NK-92 (cell line): ENCODE data around the gene ADAMTS6.
"Not testable (repeated sequence)": the region's sequence is repeated elsewhere in the genome, so short reads cannot be mapped to it uniquely, and the experiment has no call there.

Experiments used
- DNase-seq: peaks from one replicate; lab custom pipeline; 2025; ENCODE audit not compliant: unreplicated experiment; lab: John Stamatoyannopoulos, UW

Gene ADAMTS6

GRCh38 chr5:65203746-65204145, 278.0 kb downstream of the ADAMTS6 start:
- no peak for DNase-seq

GRCh38 chr5:65199993-65200675, 281.6 kb downstream of the ADAMTS6 start:
- DNase-seq, result no peak

GRCh38 chr5:65198456-65199120, 283.1 kb downstream of the ADAMTS6 start:
- no peak for DNase-seq

- no peak for DNase-seq
These were observed 283.9 kb downstream of the ADAMTS6 start for GRCh38 chr5:65197531-65198455.

GRCh38 chr5:65194871-65195270, 286.8 kb downstream of the ADAMTS6 start:
- DNase-seq, result no peak

GRCh38 chr5:65192331-65192730, 289.4 kb downstream of the ADAMTS6 start:
- DNase-seq, result no peak

GRCh38 chr5:65191554-65192135, 290.1 kb downstream of the ADAMTS6 start:
- no peak for DNase-seq

GRCh38 chr5:65190328-65191053, 291.2 kb downstream of the ADAMTS6 start:
- no peak for DNase-seq

GRCh38 chr5:65186646-65187227, 295.0 kb downstream of the ADAMTS6 start:
- no peak for DNase-seq

GRCh38 chr5:65185468-65185867, 296.3 kb downstream of the ADAMTS6 start:
- no peak for DNase-seq

- DNase-seq, result no peak
These were observed 296.9 kb downstream of the ADAMTS6 start for GRCh38 chr5:65184780-65185179.

GRCh38 chr5:65174231-65174630, 307.5 kb downstream of the ADAMTS6 start:
- DNase-seq, result not testable (repeated sequence)

GRCh38 chr5:65173130-65173525, 308.6 kb downstream of the ADAMTS6 start:
- no peak for DNase-seq

- no peak for DNase-seq
These were observed 309.1 kb downstream of the ADAMTS6 start for GRCh38 chr5:65172486-65173129.

GRCh38 chr5:65171645-65172044, 310.1 kb downstream of the ADAMTS6 start:
- DNase-seq, result no peak

- DNase-seq, result no peak
These were observed 318.0 kb downstream of the ADAMTS6 start for GRCh38 chr5:65163698-65164097.

- no peak for DNase-seq
These were observed 320.1 kb downstream of the ADAMTS6 start for GRCh38 chr5:65161655-65162054.

- DNase-seq, result no peak
These were observed 323.7 kb downstream of the ADAMTS6 start for GRCh38 chr5:65157906-65158603.

GRCh38 chr5:65156933-65157332, 324.8 kb downstream of the ADAMTS6 start:
- no peak for DNase-seq
